ENCODE measurements around the gene DAPK1.

- no peak for TF ChIP-seq CTCF (conservative IDR thresholded peaks at IDR 0.05 in 1 of 2, IDR thresholded peaks at IDR 0.05 in 1 of 2; ENCODE audit: extremely low read depth in 1 of 2, insufficient read depth in 1 of 2, low read depth in 1 of 2, low read length in 2 of 2)
- TF ChIP-seq EZH2 (IDR thresholded peaks at IDR 0.05; ENCODE audit: borderline replicate concordance, low read length): no peak
Observed at GRCh38 chr9:87685441-87685840, 187.8 kb downstream of the DAPK1 start.
